HG03520 (cell line): ENCODE data around the gene CDK6.
"Not testable (repeated sequence)": the region's sequence is repeated elsewhere in the genome, so short reads cannot be mapped to it uniquely, and the experiment has no call there.

Experiments
- ATAC-seq: cut with Tn5 transposase; IDR thresholded peaks from one replicate; pipeline ENCODE4 v1.9.1; 2021; ENCODE audit warnings: mild to moderate bottlenecking, moderate library complexity; ENCODE audit not compliant: unreplicated experiment

CDK6 gene

DNA sequence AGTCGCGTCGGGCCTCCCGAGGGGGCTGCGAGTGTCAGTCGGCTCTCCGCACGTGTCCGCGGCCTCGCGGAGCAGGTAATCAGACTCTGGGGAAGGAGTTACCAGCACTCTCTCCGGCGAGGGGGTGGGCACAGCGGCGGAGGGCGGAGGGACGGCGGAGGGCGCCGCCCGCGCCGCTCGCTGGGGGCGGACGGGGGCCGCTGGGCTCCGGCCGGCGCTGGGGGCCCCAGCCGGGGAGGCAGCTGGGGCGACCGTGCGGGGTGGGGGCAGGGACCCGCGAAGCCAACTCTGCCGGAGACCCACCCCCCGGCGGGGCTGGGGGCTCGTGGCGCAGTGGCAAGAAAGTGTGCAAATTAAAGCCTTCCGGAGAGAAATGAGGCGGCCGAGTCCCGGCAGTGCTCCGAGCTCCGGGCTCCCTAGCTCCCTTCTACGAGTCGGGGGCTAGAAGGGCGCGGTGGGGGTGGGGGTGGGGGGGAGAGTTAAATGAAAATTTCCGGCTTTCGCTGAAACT lies at the start of gene CDK6:
Gene CDK6 (minus strand): TSS at position 85 of the 511 bp plus-strand sequence. CDS start 3,250 bp downstream, outside the sequence.
- peak; percentile 32 for ATAC-seq

DNA sequence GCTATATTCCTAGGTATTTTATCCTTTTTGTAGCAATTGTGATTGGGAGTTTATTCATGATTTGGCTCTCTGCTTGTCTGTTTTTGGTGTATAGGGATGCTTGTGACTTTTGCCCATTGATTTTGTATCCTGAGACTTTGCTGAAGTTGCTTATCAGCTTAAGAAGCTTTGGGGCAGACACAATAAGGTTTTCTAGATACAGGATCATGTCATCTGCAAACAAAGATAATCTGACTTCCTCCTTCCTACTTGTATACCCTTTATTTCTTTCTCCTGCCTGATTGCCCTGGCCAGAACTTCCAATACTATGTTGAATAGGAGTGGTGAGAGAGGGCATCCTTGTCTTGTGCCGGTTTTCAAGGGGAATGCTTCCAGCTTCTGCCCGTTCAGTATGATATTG lies 49.7 kb upstream of the CDK6 start:
- not testable (repeated sequence) for ATAC-seq

DNA sequence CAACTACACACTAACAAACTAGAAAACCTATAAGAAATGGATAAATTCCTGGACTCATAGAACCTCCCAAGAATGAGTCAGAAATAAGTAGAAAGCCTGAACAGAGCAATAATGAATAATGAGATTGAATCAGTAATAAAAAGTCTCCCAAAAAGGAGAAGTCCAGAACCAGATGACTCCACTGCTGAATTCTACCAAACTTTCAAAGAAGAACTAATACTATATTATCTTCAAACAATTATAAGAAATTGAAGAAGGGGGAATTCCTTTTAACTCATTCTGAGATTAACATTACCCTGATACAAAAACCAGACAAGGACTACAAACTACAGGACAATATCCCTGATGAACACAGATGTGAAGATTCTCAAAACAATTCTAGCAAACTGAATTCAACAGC lies 47.8 kb upstream of the CDK6 start:
- ATAC-seq = no peak

DNA sequence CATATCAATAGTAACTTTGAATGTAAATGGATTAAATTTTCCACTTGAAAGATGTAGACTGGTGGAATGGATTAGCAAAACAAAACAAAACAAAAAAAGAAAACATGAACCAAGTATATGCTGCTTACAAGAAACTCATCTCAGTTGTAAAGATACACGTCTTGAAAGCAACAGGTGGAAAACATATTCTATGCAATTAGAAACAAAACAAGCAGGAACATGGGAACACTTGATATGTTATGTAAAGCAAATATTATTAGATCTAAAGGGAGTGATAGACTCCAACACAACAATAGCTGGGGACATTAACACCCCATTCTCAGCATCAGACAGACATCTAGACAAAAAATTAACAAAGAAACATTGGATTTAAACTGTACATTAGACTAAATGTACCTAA lies 46.4 kb upstream of the CDK6 start:
- no peak for ATAC-seq

DNA sequence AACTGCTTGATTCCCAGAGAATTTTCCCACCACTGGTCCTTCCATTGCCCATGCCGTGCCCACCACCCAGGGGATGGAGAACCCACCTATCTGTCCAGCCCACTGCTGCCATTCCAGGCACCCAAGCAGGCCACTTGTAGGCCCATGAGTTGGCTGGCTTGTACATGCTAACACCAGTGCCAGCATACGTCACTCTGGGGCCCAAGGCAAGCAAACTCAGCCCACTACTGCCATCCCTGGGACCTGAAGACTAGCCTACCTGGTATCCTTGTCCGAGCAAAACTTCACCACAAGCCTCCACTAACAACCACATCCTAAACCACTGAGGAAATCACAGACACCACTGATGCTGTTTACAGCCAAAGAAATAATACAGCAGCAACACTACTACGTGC lies 44.7 kb upstream of the CDK6 start:
- no peak for ATAC-seq

DNA sequence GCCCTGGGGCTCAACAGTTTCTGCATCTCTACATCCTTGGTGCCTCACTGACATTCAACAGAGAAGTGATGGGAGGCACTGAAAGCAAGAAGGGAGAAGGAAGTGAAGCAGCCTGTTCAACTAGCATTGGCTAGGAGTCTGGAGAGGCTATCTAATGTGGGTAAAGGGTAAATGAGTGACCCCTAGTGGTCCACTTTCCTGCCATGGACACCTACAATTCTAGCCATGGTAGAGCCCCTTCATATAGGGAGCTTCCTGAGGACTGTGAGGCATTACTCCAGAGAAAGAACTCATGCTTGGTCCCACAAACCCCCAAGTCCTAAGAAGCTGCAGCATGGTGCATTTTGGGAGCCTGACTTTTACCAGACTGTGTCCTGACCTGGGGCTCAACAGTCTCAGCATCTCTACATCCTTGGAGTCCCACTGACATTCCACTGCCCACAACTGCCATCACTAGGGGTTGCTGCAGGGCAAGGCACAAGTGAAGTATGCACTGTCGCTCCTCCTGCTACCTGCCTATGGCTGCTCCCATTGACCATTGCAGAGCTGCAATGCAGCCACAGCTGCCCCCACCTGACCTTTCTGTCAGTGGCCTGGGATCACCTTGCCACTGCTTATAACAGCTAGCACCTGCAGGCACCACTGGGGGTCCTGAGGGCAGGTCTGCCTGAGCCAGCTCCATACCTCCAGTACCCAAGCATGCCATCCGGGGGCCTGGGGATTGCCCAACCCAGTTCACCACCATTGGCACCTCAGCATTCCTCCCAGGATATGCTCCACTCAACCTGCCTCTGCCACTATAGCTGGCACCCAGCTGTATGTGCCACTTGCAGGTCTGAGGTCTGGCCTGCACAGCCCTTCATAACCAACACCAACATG lies 44.1 kb upstream of the CDK6 start:
- no peak for ATAC-seq

DNA sequence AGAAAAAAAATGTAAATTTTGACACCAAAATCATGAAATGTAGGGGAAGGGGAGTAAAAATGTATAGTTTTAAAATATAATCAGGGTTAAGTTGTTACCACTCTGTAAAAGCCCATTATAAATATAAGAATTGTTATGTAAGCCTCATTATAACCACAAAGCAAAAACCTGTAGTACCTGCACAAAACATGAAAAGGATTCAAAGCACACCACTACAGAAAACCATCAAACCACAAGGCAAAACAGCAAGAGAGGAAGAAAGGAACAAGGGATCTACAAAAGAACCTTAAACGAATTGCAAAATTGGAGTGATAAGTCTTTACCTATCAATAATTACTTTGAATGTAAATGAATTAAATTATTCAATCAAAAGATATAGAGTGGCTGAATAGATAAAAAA lies 41.0 kb upstream of the CDK6 start:
- no peak for ATAC-seq

DNA sequence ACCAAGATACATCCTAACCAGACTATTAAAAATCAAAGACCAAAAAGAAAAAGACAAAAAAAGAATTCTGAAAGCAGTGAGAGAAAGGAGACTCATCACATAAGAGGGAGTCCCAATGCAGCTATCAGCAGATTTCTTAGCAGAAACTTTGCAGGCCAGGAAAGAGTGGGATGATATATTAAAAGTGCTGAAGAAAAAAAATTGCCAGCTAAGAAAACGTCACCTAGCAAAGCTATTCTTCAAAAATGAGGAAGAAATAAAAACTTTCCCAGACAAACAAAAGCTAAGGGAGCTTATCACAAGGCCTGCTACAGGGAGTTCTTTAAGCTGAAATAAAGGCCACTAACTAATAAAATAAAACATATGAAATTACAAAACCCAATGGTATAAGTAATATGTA lies 40.5 kb upstream of the CDK6 start:
- ATAC-seq = no peak

DNA sequence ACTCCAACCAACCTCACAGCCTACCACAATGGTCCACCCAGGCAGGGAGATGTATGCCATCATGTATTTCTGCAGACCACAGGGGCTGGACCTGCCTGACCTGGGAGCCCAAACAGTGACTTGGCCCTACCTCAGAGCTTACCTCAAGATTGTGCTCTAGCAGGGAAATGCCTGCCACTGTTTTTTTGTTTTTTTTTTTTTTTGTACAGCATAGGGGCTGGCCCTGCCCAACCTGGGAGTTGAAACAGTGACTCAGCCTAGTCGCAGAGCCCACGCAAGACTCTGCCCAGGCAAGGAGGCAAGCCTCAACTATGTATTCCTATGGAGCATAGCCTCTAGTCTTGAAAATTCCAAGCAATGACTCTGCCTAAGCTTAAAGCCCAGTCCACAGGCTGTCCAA lies 39.3 kb upstream of the CDK6 start:
- ATAC-seq = no peak

DNA sequence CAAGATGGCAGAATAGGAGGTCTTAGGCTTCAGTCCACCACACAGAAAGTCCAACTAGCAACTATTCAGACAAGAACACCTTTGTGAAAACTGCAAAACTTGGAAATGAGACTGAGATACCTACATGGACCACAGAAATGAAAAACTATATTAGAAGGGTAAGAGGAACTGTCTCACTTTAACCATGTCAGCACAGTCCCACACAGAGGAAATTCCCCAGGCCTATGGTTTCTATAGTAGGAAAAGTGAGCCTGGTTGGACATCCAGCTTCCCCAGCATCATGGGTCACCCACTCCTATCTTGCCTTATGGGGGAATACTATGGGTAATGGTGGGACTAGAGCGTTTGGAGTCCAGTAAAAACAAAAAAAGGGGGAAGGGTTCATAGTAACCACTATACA lies 38.8 kb upstream of the CDK6 start:
- ATAC-seq = no peak

DNA sequence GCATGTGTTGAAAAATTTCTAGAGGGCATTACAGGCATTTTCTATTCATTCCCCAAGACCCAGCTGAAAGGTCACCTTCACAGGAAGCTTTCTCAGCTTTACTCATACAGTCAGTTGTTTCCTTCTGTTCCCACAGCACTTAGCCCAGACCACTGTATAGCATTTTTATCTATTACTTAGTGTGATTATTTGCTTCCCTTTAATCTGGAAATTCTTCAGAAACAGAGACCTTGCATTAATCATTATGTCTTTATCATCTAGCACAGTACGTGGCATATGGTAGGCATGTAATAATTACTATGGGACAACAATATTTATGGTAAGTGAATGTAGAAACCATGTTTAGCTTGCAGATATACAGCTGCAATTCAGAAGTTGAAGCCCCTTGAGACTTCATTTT lies 38.2 kb upstream of the CDK6 start:
- ATAC-seq = no peak

DNA sequence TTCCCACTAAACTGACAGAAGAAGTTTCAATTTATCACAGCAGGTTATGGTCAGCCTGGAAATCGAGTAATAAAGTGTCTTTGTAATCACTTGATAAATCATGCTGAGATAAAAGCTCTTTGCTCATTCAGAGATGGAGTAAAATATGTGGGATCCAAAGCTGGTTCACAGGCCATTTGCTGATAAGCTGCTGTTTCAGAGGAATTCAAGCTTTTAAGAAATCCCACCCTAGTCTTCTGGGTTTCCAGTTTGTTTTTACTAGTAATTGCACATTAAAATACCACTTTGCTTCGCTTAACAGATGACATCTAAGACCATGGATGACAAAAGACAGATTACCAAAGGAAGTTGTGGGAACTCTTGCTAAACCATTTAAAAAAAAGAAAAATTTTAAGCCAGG lies 37.4 kb upstream of the CDK6 start:
- no peak for ATAC-seq

DNA sequence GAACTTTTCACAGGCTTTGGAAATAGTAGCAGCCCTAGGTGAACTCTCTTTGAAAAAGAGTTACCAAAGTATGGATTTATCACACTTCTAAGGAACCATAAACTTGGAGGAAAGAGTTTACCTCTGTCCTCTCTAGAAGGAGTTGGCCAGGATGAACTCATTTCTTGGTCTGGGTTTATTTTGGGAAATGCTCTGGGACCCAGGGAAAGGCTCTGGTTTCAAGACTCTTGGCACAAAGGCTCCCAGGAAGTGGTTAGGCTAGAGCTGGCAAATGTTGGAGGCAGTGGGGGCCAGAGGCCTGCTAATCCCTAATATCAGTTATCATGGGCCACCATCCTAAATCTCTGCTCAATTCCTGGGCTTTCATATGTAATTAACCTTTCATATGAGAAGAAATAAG lies 36.3 kb upstream of the CDK6 start:
- no peak for ATAC-seq

DNA sequence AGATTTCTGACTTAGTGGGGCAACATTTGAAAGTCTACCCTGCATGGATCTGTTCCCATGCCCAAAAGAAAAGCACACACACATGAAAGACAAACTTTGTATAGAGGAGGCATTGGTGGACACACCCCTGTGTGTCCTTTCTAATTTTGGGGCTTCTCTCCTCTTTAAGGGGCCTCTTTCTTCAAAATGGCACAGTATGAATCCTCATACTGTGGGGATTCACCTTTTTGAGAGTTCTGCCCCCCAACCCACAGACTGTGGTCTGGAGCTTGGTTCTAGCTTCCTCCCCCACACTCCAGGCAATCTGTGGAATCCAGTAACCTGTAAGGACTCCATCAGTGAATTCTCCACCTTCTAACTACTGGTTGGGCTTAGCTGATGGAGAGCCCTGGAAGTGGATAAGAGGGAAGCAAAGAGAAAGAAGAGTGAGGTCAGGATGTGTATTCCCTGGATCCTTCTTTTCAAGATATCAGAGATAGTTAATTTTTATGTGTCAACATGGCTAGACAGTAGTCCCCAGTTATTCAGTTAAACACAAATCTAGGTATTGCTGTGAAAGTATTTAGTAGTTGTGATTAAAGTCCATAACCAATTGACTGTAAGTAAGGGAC lies 32.4 kb upstream of the CDK6 start:
- no peak for ATAC-seq

DNA sequence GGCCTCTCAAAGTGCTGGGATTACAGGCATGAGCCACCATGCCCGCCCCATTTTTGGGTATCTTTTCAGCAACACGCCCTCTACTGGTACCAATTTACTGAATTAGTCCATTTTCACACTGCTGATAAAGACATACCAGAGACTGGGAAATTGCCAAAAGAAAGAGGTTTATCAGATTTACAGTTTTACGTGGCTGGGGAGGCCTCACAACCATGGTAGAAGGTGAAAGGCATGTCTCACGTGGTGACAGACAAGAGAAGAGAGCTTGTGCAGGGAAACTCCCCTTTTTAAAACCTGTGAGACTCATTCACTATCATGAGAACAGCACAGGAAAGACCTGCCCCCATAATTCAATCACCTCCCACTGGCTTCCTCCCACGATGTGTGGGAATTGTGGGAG lies 27.8 kb upstream of the CDK6 start:
- not testable (repeated sequence) for ATAC-seq

DNA sequence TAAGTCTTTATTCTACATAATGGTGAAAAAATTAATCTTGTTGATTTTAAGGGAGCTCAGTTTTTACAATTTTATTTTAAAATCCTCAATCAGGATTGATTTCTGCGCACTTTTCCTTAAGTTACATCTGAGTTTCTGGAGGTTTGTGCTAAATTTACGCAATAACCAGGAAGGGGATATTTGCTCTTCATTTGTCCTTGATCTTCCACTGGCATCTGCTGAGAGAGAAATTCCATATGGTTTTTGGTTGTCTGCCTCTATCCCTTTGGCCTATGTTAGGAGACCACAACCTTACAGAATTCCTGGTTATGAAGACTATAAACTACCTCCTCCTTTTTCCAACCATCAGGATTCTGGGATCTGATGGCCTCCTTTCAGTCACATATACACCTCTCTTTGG lies 20.1 kb upstream of the CDK6 start:
- ATAC-seq = no peak

DNA sequence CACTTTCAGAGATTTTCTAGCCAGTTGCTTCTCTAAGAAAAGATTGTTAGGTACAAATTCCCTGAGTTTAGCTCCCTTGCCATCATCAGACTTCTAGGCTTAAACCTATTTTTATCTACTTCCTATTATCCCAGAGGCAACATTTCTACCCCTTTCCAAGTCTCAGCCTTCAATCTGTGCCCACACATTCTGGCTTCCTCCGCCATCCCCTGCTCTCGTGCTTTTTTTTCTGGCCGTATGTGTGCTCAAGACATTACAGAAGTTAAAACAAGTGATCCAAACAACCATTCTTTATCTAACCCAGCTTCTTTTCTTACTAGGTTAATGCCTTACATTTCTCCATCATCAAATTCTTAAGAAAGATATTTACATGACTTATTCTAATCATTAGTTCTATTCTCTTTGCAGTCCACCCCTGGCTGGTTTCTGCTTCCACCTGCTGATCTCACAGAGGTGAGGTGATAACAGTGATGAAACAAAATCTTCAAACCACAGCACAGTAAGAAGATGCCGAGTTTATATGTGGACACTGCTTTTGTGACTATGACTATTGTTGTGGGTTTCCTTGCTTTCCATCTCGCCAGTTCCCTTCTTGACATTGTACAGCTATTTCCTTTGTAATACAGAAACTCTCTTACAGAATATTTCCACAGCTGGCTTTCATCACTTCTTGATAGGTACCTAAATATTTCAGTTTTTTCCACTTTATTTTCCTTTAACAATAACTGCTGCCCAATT lies 18.3 kb upstream of the CDK6 start:
- peak; percentile 73 for ATAC-seq

DNA sequence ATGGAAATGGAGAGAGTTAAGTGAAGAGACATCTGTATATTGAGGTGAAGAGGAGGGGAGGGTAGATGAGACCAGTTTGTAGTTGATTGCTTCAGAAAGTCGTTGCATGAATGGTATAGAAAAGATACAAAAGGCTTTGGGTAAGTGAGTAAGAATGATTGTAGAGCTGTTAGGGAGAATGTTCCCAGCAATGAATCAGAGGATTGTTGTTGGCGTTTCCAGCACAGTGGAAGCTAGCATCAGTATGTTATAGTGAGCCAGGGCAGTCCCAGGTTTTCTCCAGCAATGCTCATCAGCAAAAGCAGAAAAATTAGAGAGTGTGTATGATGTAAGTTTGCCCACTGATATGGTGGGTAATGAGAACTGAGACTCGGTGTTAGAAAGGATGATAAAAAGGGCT lies 15.4 kb upstream of the CDK6 start:
- no peak for ATAC-seq

DNA sequence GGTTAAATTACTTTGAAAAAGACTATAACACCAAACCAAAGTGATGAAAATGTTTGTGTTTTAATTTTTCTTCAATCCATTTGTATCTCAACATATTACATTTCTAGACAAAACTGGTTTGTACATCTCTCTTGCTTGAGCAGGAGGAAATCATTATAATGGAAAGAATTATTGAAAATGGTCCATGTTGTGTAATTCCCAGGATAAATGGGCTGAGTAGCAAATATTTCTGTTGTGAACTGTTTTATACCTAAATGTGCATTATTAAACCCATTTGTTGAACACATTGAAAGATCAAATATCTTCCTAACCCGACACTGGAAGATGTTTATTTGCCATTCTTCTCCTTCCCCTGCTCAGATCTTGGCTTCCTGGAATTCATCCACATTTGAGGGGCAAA lies 14.1 kb upstream of the CDK6 start:
- no peak for ATAC-seq

DNA sequence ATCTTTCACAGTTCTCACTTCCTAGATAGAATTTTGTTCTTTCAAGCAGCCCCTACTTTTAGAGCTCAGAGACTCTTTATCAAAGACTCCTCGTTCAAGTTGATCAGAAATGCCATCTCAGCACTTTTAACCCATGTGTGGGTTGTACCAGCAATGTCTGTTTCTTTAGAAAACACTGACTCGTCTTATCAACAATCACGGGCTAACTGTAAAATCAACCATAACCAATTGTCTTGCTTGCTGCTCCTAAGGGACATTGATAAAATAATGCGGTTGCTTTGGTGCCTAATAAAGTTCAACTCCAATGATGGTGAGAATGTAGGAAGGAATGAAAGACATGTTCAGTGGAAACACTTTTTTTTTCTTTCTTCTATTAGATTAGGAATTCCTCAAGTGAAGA lies 12.9 kb upstream of the CDK6 start:
- no peak for ATAC-seq

DNA sequence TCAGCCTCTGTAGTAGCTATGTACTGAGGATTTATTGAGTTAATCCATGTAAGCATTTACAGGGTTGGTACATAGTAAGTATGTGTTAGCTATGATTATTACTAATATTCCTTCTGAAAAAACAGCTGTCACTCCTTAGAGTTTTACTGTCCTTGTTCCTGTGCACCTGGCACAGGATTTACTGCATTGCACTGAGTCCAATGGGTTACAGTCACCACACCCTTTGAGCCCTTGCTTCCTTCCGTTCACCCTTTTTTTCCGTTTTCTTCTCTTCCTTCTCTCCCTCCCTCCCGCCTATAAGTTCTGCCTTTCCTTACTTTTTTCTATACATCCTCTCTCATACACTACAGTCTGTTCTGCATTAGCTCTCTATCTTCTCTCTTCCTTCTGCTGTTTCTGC lies 12.5 kb upstream of the CDK6 start:
- no peak for ATAC-seq

DNA sequence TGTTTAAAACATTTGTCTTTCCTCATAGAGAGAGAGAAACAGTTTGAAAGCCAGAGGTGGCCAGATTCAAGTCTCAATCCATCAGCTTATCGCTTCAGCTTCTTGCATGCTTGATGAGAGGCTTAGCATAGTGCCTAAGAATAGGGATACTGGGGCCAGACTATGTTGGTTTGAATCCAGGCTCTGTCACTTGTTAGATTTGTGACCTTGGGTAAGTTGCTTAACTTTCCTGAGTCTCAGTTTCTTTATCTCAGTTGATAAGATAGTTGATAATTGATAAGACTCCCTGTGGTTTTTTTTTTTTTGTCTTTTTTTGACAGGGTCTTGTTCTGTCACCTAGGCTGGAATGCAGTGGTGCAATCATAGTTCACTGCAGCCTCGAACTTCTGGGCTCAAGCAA lies 12.1 kb upstream of the CDK6 start:
- ATAC-seq = no peak
